Ectodermal cell (in vitro differentiated cells): ENCODE data around the gene PFDN5.

Source experiments
- H3K27ac ChIP-seq: 2 replicates; pipeline ENCODE4 v1.7.0; 2013; ENCODE audit warnings: mild to moderate bottlenecking, low read depth, low read length; ENCODE audit not compliant: insufficient read depth, poor library complexity, severe bottlenecking
- H3K27me3 ChIP-seq: 2 replicates; pipeline ENCODE4 v1.7.0; 2013; ENCODE audit warnings: mild to moderate bottlenecking, low read length; ENCODE audit not compliant: insufficient read depth, control insufficient read depth, poor library complexity, severe bottlenecking
- H3K36me3 ChIP-seq: one replicate; pipeline ENCODE4 v1.7.0; 2013; ENCODE audit warnings: low read length; ENCODE audit not compliant: control insufficient read depth, insufficient read depth
- H3K4me1 ChIP-seq: one replicate; pipeline ENCODE4 v1.7.0; 2013; ENCODE audit warnings: low read length; ENCODE audit not compliant: control insufficient read depth, insufficient read depth
- H3K4me3 ChIP-seq: 2 replicates; pipeline ENCODE4 v1.7.0; 2013; ENCODE audit warnings: low read depth, low read length, control low read depth; ENCODE audit not compliant: insufficient read depth
- H3K9me3 ChIP-seq: 2 replicates; pipeline ENCODE4 v1.7.0; 2013; ENCODE audit warnings: mild to moderate bottlenecking, low read length, moderate library complexity; ENCODE audit not compliant: control insufficient read depth
- WGBS, 2 experiments: methylation state at CpG; one replicate each; pipeline ENCODE4 v1.1.7; 2013; ENCODE audit warnings: missing lambda C conversion rate in 2 of 2; 5-methylcytosine and 5-hydroxymethylcytosine counted together

Gene PFDN5

GRCh38 chr12:53267306-53267998, 27.9 kb upstream of the PFDN5 start:
- WGBS, 2 experiments = 78 to 80% methylated on average over 18 of the region's 18 CpGs
- no peaks in the 10 kb centered on the region for H3K27me3 ChIP-seq
- H3K4me3 ChIP-seq = peak overlapping the region; percentile 54
- H3K27ac ChIP-seq = no peak overlapping the region
- H3K36me3 ChIP-seq = peaks cover 10% of the 10 kb centered on the region
- no peaks in the 10 kb centered on the region for H3K9me3 ChIP-seq
- H3K4me1 ChIP-seq = peaks cover 22% of the 10 kb centered on the region

GRCh38 chr12:53267999-53268629, 27.2 kb upstream of the PFDN5 start, which contains the start of gene ESPL1:
ESPL1 (plus strand) TSS chr12:53268299; CDS start chr12:53268767, 468 bp downstream.
- Histone ChIP-seq H3K27me3 (no peaks in the 10 kb centered on the region), H3K27ac (no peak within 1 kb of the TSS), H3K4me3 (peak within 1 kb of the TSS; percentile 54), H3K9me3 (no peaks in the 10 kb centered on the region), H3K4me1 (peaks cover 22% of the 10 kb centered on the region), H3K36me3 (peaks cover 10% of the 10 kb centered on the region)
- 1% methylated on average over 58 of the region's 58 CpGs for WGBS, 2 experiments

- H3K36me3 ChIP-seq = peaks cover 10% of the 10 kb centered on the region
- no peaks in the 10 kb centered on the region for H3K9me3 ChIP-seq
- no peak overlapping the region for H3K27ac ChIP-seq
- no peaks in the 10 kb centered on the region for H3K27me3 ChIP-seq
- peaks cover 22% of the 10 kb centered on the region for H3K4me1 ChIP-seq
- 67% methylated on average over 20 of the region's 20 CpGs for WGBS, 2 experiments
- H3K4me3 ChIP-seq = peak overlapping the region; percentile 54
Measured at GRCh38 chr12:53268630-53269562, 26.4 kb upstream of the PFDN5 start.

GRCh38 chr12:53274445-53274844, 20.9 kb upstream of the PFDN5 start:
- H3K9me3 ChIP-seq = no peaks in the 10 kb centered on the region
- no peak overlapping the region for H3K4me3 ChIP-seq
- peaks cover 36% of the 10 kb centered on the region for H3K36me3 ChIP-seq
- WGBS, 2 experiments = 96 to 97% methylated on average over 5 of the region's 5 CpGs
- H3K27me3 ChIP-seq = no peaks in the 10 kb centered on the region
- H3K27ac ChIP-seq = no peak overlapping the region
- peaks cover 12% of the 10 kb centered on the region for H3K4me1 ChIP-seq

- no peak overlapping the region for H3K27ac ChIP-seq
- H3K27me3 ChIP-seq = no peaks in the 10 kb centered on the region
- WGBS, 2 experiments = 97% methylated on average over 11 of the region's 11 CpGs
- no peak overlapping the region for H3K4me3 ChIP-seq
- H3K4me1 ChIP-seq = no peaks in the 10 kb centered on the region
- no peaks in the 10 kb centered on the region for H3K9me3 ChIP-seq
- peaks cover 41% of the 10 kb centered on the region for H3K36me3 ChIP-seq
Measured at GRCh38 chr12:53276511-53276910, 18.8 kb upstream of the PFDN5 start.

GRCh38 chr12:53277981-53278380, 17.4 kb upstream of the PFDN5 start:
- peaks cover 53% of the 10 kb centered on the region for H3K36me3 ChIP-seq
- H3K4me3 ChIP-seq = no peak overlapping the region
- 95 to 97% methylated on average over 9 of the region's 9 CpGs for WGBS, 2 experiments

GRCh38 chr12:53279283-53279869, 16.0 kb upstream of the PFDN5 start:
- no peaks in the 10 kb centered on the region for H3K9me3 ChIP-seq
- H3K27me3 ChIP-seq = no peaks in the 10 kb centered on the region
- no peak overlapping the region for H3K4me3 ChIP-seq
- no peaks in the 10 kb centered on the region for H3K4me1 ChIP-seq
- peaks cover 64% of the 10 kb centered on the region for H3K36me3 ChIP-seq
- H3K27ac ChIP-seq = no peak overlapping the region
- 85 to 90% methylated on average over 3 of the region's 3 CpGs for WGBS, 2 experiments

More at GRCh38 chr12:53277981-53278380, 17.4 kb upstream of the PFDN5 start:
- H3K4me1 ChIP-seq = no peaks in the 10 kb centered on the region
- no peaks in the 10 kb centered on the region for H3K27me3 ChIP-seq
- H3K9me3 ChIP-seq = no peaks in the 10 kb centered on the region
- H3K27ac ChIP-seq = no peak overlapping the region

GRCh38 chr12:53279888-53280498, 15.3 kb upstream of the PFDN5 start:
- 92 to 97% methylated on average over 9 of the region's 9 CpGs for WGBS, 2 experiments
- peaks cover 60% of the 10 kb centered on the region for H3K36me3 ChIP-seq

GRCh38 chr12:53286448-53286847, 8.9 kb upstream of the PFDN5 start:
- no peaks in the 10 kb centered on the region for H3K27me3 ChIP-seq
- WGBS, 2 experiments = 93 to 97% methylated on average over 9 of the region's 9 CpGs
- no peaks in the 10 kb centered on the region for H3K9me3 ChIP-seq
- H3K4me3 ChIP-seq = no peak overlapping the region
- no peak overlapping the region for H3K27ac ChIP-seq
- peaks cover 57% of the 10 kb centered on the region for H3K36me3 ChIP-seq
- no peaks in the 10 kb centered on the region for H3K4me1 ChIP-seq

More at GRCh38 chr12:53279888-53280498, 15.3 kb upstream of the PFDN5 start:
- Histone ChIP-seq H3K27me3 (no peaks in the 10 kb centered on the region), H3K27ac (no peak overlapping the region), H3K9me3 (no peaks in the 10 kb centered on the region), H3K4me1 (no peaks in the 10 kb centered on the region), H3K4me3 (no peak overlapping the region)
